HCT116 (cell line): ENCODE data around the gene ABCA1. TPM values are rescaled to one million over a fixed set of nuclear protein-coding genes. Genes with fewer than 3 reads are reported as not detected.

Experiments used
- ATAC-seq: fragments of 200-7000 bp; cut with Tn5 transposase; 2 replicates; pipeline ENCODE4 v1.9.1; 2020; ENCODE audit warnings: mild to moderate bottlenecking, moderate library complexity
- BruUV-seq: library from RNA; stranded (reverse); fragments of 400-500 nt; replicated peaks from 2 replicates; lab custom pipeline; 2021; lab: Mats Ljungman, UMichigan
- CTCF ChIA-PET: fragments of 300-600 bp; sonication (Branson Sonifier 250); formaldehyde crosslinking; loops from one replicate; lab custom pipeline; 2021; ENCODE audit warnings: antibody characterized with exemption; lab: Charles Lee
- POLR2A ChIA-PET: fragments of 300-600, 350-600 bp; sonication (Branson Sonifier 250); formaldehyde crosslinking; loops from one replicate; lab custom pipeline; 2021; ENCODE audit warnings: antibody characterized with exemption; lab: Charles Lee
- RAD21 ChIA-PET, 2 experiments: fragments of 300-600 bp; sonication (Branson Sonifier 250); formaldehyde crosslinking; loops; one replicate each; lab custom pipeline; 2023; ENCODE audit warnings: low total read pairs in 2 of 2; ENCODE audit not compliant: uncharacterized antibody in 2 of 2, unreplicated experiment in 2 of 2, low non-redundant PET in 1 of 2; lab: Charles Lee
- DNase-seq: peaks from one replicate; pipeline ENCODE4 v3.0.0-alpha.2; 2010; ENCODE audit warnings: low read depth, low spot score
- H2AFZ ChIP-seq: fragments of 200-600 bp; shearing (Covaris generic), sonication (generic); 2 replicates; pipeline ENCODE4 v1.6.1; 2017; ENCODE audit warnings: low read depth, mixed run types, mixed read lengths, antibody characterized with exemption, low read length; ENCODE audit not compliant: poor library complexity, severe bottlenecking
- H3K27ac ChIP-seq: 2 replicates; pipeline ENCODE4 v1.5.1; 2012; ENCODE audit warnings: low read depth, low read length
- H3K27me3 ChIP-seq: fragments of 200-600 bp; sonication (generic); 2 replicates; pipeline ENCODE4 v1.6.1; 2016; ENCODE audit warnings: mixed run types, low read length, mixed read lengths; ENCODE audit not compliant: insufficient read depth
- H3K36me3 ChIP-seq, 2 experiments: fragments of 200-500 bp in 1 of 2; fragments of 200-600 bp in 1 of 2; sonication (Bioruptor generic) in 1 of 2; sonication (generic) in 1 of 2; 2 replicates each; pipeline versions ENCODE4 v1.5.1 to v1.6.1; 2014 to 2016; ENCODE audit warnings: low read length in 2 of 2, inconsistent platforms in 1 of 2, mixed read lengths in 1 of 2, mixed run types in 1 of 2; ENCODE audit not compliant: insufficient read depth in 2 of 2, control insufficient read depth in 1 of 2
- H3K4me1 ChIP-seq, 2 experiments: fragments of 200-600 bp in 1 of 2; sonication (generic) in 1 of 2; 2 replicates each; pipeline versions ENCODE4 v1.5.1 to v1.6.1; 2012 to 2017; ENCODE audit warnings: low read length in 2 of 2, inconsistent platforms in 1 of 2, mild to moderate bottlenecking in 1 of 2, mixed read lengths in 1 of 2, mixed run types in 1 of 2, moderate library complexity in 1 of 2; ENCODE audit not compliant: insufficient read depth in 2 of 2, control insufficient read depth in 1 of 2
- H3K4me2 ChIP-seq: fragments of 200-600 bp; sonication (generic); 2 replicates; pipeline ENCODE4 v1.6.1; 2017; ENCODE audit warnings: mixed run types, low read length, mixed read lengths
- H3K4me3 ChIP-seq, 2 experiments: fragments of 200-600 bp in 1 of 2; sonication (generic) in 1 of 2; replicated peaks in 1 of 2; 2 replicates each; pipeline ENCODE4 v1.5.1; 2011 to 2016; ENCODE audit warnings: low read length in 2 of 2, control low read depth in 1 of 2, low read depth in 1 of 2, mild to moderate bottlenecking in 1 of 2, mixed read lengths in 1 of 2, mixed run types in 1 of 2
- H3K79me2 ChIP-seq: fragments of 200-600 bp; sonication (generic); 2 replicates; pipeline ENCODE4 v1.6.1; 2017; ENCODE audit warnings: mild to moderate bottlenecking, mixed run types, low read length, moderate library complexity, mixed read lengths; ENCODE audit not compliant: insufficient read depth
- H3K9ac ChIP-seq: fragments of 200-600 bp; sonication (generic); 2 replicates; pipeline ENCODE4 v1.6.1; 2016; ENCODE audit warnings: low read length, mixed read lengths
- H3K9me2 ChIP-seq: fragments of 200-600 bp; sonication (generic), shearing (Covaris generic); 2 replicates; pipeline ENCODE4 v1.6.1; 2017; ENCODE audit warnings: mixed run types, mild to moderate bottlenecking, moderate library complexity; ENCODE audit not compliant: insufficient read depth
- H3K9me3 ChIP-seq, 2 experiments: fragments of 200-500 bp in 1 of 2; fragments of 200-600 bp in 1 of 2; sonication (Bioruptor generic) in 1 of 2; sonication (generic) in 1 of 2; 2 replicates each; pipeline ENCODE4 v1.6.1; 2014 to 2017; ENCODE audit warnings: low read length in 2 of 2, mixed read lengths in 2 of 2, inconsistent platforms in 1 of 2, low read depth in 1 of 2, mild to moderate bottlenecking in 1 of 2, mixed run types in 1 of 2, moderate library complexity in 1 of 2; ENCODE audit not compliant: control insufficient read depth in 1 of 2, insufficient read depth in 1 of 2
- H4K20me1 ChIP-seq: fragments of 200-600 bp; sonication (generic), shearing (Covaris generic); 2 replicates; pipeline ENCODE4 v1.6.1; 2017; ENCODE audit warnings: mixed run types, mild to moderate bottlenecking, moderate library complexity; ENCODE audit not compliant: insufficient read depth
- JUND ChIP-seq: IDR thresholded peaks from 2 replicates; pipeline ENCODE4 v1.6.1; 2012
- POLR2A ChIP-seq: IDR thresholded peaks from 2 replicates; pipeline ENCODE4 v1.7.0; 2011; ENCODE audit warnings: borderline replicate concordance; ENCODE audit not compliant: insufficient read depth, insufficient read length; ENCODE audit errors: extremely low read depth
- POLR2AphosphoS5 ChIP-seq: IDR thresholded peaks from 2 replicates; pipeline ENCODE4 v1.6.1; 2011; ENCODE audit warnings: mild to moderate bottlenecking, low read depth, low read length, moderate library complexity
- RAD21 ChIP-seq: IDR thresholded peaks from 2 replicates; pipeline ENCODE4 v1.6.1; 2012; ENCODE audit warnings: low read depth, mild to moderate bottlenecking
- SIN3A ChIP-seq: IDR thresholded peaks from 2 replicates; pipeline ENCODE4 v1.6.1; 2012; ENCODE audit warnings: low read depth
- ZFX ChIP-seq: fragments of 450-650 bp; IDR thresholded peaks from 2 replicates; pipeline ENCODE4 v1.6.1; 2017
- ZNF274 ChIP-seq: fragments of 200-500 bp; sonication (Bioruptor generic); IDR thresholded peaks from 2 replicates; pipeline ENCODE4 v1.6.1; 2014; ENCODE audit warnings: mild to moderate bottlenecking, low read depth, low read length, inconsistent platforms
- intact Hi-C: fragments of 100-400 bp; cut with micrococcal nuclease; formaldehyde crosslinking; loops from 2 replicates; pipeline ENCODE4 v1.10.0; 2022
- total RNA-seq: library from RNA; stranded (reverse); gene quantifications from one replicate; pipeline ENCODE4 v1.2.1, GENCODE V29; 2021; ENCODE audit not compliant: unreplicated experiment
- TF ChIP-seq, protein P1 (sequence below), 3 experiments: fragments of 200-600 bp in 1 of 3; sonication (generic) in 1 of 3; IDR thresholded peaks in 2 of 3; conservative IDR thresholded peaks in 1 of 3; 2 replicates each; pipeline ENCODE4 v1.5.1; 2012 to 2017; ENCODE audit warnings: low read depth in 2 of 3, low read length in 2 of 3, antibody characterized with exemption in 1 of 3, borderline replicate concordance in 1 of 3, control low read depth in 1 of 3, mild to moderate bottlenecking in 1 of 3, mixed read lengths in 1 of 3, mixed run types in 1 of 3, moderate library complexity in 1 of 3; ENCODE audit not compliant: insufficient read depth in 1 of 3
- TF ChIP-seq, protein P2 (sequence below): IDR thresholded peaks from 2 replicates; pipeline ENCODE4 v1.6.1; 2012
- TF ChIP-seq, protein P3 (sequence below): IDR thresholded peaks from 2 replicates; pipeline ENCODE4 v1.6.1; 2012; ENCODE audit warnings: low read depth

ABCA1 gene
- total RNA-seq, 1 experiment from 2014 or later: 0.89 TPM

DNA sequence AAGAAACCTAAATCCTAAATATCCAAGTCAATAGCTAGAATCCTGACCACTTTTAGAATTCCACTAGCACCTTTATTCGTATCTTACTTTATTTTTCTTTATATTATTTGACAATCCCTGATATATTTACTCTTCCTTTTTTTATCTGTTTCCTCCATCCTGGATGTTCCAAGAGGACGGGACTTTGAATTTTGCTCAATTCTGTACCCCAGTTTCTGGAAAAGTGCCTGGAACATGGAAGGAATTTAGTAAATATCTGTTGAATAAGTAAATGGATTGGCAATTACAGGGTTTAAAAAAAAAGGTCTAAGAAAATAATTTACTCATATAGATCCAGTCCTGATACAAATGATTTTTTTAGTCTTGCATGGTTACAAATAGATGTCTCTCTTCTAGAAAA lies 181.7 kb downstream of the ABCA1 start:
- H4K20me1 ChIP-seq: no peaks in the 10 kb centered on the region
- H3K27me3 ChIP-seq: no peaks in the 10 kb centered on the region
- H2AFZ ChIP-seq: no peak overlapping the region
- TF ChIP-seq SIN3A: no peak
- no peak for TF ChIP-seq ZNF274
- TF ChIP-seq RAD21: no peak
- TF ChIP-seq, protein P1, sequence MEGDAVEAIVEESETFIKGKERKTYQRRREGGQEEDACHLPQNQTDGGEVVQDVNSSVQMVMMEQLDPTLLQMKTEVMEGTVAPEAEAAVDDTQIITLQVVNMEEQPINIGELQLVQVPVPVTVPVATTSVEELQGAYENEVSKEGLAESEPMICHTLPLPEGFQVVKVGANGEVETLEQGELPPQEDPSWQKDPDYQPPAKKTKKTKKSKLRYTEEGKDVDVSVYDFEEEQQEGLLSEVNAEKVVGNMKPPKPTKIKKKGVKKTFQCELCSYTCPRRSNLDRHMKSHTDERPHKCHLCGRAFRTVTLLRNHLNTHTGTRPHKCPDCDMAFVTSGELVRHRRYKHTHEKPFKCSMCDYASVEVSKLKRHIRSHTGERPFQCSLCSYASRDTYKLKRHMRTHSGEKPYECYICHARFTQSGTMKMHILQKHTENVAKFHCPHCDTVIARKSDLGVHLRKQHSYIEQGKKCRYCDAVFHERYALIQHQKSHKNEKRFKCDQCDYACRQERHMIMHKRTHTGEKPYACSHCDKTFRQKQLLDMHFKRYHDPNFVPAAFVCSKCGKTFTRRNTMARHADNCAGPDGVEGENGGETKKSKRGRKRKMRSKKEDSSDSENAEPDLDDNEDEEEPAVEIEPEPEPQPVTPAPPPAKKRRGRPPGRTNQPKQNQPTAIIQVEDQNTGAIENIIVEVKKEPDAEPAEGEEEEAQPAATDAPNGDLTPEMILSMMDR (IDR thresholded peaks at IDR 0.05 in 2 of 3, conservative IDR thresholded peaks at IDR 0.05 in 1 of 3; ENCODE audit: borderline replicate concordance in 1 of 3, insufficient read depth in 1 of 3, low read depth in 2 of 3, low read length in 2 of 3): no peak
- TF ChIP-seq, protein P2, sequence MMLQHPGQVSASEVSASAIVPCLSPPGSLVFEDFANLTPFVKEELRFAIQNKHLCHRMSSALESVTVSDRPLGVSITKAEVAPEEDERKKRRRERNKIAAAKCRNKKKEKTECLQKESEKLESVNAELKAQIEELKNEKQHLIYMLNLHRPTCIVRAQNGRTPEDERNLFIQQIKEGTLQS: no peak
- TF ChIP-seq POLR2A: no peak
- TF ChIP-seq JUND: no peak
- no peak for TF ChIP-seq POLR2AphosphoS5
- TF ChIP-seq, protein P3, sequence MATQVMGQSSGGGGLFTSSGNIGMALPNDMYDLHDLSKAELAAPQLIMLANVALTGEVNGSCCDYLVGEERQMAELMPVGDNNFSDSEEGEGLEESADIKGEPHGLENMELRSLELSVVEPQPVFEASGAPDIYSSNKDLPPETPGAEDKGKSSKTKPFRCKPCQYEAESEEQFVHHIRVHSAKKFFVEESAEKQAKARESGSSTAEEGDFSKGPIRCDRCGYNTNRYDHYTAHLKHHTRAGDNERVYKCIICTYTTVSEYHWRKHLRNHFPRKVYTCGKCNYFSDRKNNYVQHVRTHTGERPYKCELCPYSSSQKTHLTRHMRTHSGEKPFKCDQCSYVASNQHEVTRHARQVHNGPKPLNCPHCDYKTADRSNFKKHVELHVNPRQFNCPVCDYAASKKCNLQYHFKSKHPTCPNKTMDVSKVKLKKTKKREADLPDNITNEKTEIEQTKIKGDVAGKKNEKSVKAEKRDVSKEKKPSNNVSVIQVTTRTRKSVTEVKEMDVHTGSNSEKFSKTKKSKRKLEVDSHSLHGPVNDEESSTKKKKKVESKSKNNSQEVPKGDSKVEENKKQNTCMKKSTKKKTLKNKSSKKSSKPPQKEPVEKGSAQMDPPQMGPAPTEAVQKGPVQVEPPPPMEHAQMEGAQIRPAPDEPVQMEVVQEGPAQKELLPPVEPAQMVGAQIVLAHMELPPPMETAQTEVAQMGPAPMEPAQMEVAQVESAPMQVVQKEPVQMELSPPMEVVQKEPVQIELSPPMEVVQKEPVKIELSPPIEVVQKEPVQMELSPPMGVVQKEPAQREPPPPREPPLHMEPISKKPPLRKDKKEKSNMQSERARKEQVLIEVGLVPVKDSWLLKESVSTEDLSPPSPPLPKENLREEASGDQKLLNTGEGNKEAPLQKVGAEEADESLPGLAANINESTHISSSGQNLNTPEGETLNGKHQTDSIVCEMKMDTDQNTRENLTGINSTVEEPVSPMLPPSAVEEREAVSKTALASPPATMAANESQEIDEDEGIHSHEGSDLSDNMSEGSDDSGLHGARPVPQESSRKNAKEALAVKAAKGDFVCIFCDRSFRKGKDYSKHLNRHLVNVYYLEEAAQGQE: no peak
- no peak for TF ChIP-seq ZFX
- BruUV-seq: no TSS peak
- H3K36me3 ChIP-seq: no peaks in the 10 kb centered on the region
- H3K4me1 ChIP-seq: peaks cover 3 to 10% of the 10 kb centered on the region in 2 experiments; a peak in 3 of 4 replicates
- ATAC-seq (no peak), DNase-seq (no peak)
- CTCF ChIA-PET: no interaction called here
- H3K79me2 ChIP-seq: no peaks in the 10 kb centered on the region
- intact Hi-C loops: no loop called here
- POLR2A ChIA-PET: no interaction called here
- H3K9me2 ChIP-seq: no peaks in the 10 kb centered on the region
- RAD21 ChIA-PET: no interaction called here
- H3K4me3 ChIP-seq: no peak overlapping the region
- no peak overlapping the region for H3K4me2 ChIP-seq
- H3K27ac ChIP-seq: no peak overlapping the region
- H3K9ac ChIP-seq: no peak overlapping the region
- H3K9me3 ChIP-seq: no peaks in the 10 kb centered on the region
